ENCODE results near the gene ATL1.
"Not testable (repeated sequence)": the region's sequence is repeated elsewhere in the genome, so short reads cannot be mapped to it uniquely, and the experiment has no call there.

ATL1 gene

DNA sequence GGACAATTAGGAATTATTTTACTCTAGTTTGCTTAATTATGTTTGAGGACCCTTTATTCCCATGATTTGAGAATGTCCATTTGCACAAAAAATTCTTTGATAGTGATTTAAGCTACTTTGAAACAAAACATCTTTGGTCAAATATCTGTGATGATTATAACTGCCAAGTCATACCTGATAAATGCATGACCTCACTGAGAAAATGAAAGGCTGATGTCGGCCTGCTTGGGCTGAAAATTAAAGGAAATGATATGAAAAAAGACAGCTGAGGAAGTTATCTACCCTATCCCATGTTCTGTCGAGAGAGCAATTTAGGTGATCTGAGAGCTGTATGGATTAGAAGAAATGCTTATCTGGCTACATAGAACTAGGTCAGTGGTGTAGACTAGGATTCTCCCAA, 43.6 kb downstream of the ATL1 start:
- DNase-seq (ENCODE audit: low spot score), result no peak

DNA sequence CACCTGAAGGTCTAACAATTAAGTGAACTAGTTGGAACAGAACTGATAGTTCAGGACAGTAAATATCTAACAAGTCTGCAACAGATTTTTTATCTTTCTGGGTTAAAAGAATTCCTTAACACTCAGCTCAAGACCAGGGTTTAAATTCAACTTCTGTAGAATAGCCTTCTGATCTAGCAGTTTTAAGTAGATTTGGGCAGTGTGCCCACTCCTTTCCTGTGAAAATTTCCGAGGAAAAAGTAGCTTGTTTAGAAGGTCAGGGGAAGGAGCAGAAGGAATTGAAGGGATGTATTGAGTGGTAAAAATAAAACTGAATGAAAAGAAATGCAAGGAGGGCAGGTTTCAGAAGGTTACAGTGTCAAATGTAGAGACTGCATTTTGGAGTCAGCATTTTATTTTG, 45.8 kb downstream of the ATL1 start:
- DNase-seq (ENCODE audit: low spot score), result no peak

GRCh38 chr14:50606468-50606867, 46.5 kb downstream of the ATL1 start:
- DNase-seq (ENCODE audit: low spot score), result no peak

- DNase-seq (ENCODE audit: low spot score), result no peak
These were observed 47.2 kb downstream of the ATL1 start for GRCh38 chr14:50607181-50607580.

DNA sequence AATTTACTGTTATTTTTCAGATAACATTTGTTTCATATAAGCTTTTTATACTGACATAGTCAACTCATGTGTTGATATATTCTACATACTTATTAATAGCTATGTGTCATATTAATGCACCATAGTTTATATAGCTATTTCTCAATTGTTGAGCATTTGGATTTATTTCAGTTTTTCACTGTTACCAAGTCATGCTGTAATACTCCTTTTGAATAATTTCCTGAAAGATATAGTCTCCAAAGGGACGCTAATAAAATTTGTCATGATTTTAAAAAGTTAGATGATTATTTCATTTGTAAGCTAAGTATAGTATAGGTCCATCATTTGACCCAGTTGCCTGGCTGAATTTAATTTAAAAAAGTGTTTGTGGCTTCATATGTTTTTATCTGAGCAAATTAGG, 47.8 kb downstream of the ATL1 start:
- no peak for DNase-seq (ENCODE audit: low spot score)

GRCh38 chr14:50608302-50608851, 48.4 kb downstream of the ATL1 start:
- no peak for DNase-seq (ENCODE audit: low spot score)

DNA sequence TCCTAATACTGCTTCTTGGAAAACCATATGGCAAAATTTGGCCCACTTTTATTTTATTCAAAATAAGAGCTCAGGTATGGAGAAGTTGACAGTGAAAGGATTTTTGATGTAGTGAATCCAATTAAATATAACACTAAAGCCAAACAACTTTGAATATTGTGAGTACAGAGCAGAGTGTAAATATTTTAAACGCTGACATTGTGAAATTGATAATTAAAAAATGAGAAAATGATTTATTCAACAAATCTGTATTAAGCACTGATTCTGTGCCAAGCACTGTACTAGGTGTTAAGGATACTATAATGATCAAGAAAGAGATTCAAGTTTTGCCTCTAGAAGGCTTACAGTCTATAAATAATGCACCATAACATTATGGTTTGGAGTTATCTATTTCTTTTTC, 50.5 kb downstream of the ATL1 start:
- DNase-seq (ENCODE audit: low spot score), result no peak

GRCh38 chr14:50612806-50613205, 52.9 kb downstream of the ATL1 start:
- DNase-seq (ENCODE audit: low spot score), result no peak

- no peak for DNase-seq (ENCODE audit: low spot score)
These were observed 55.1 kb downstream of the ATL1 start for GRCh38 chr14:50615056-50615455.

- DNase-seq (ENCODE audit: low spot score), result no peak
These were observed 55.6 kb downstream of the ATL1 start for GRCh38 chr14:50615552-50615951.

- no peak for DNase-seq (ENCODE audit: low spot score)
These were observed 56.3 kb downstream of the ATL1 start for GRCh38 chr14:50616275-50616674.

DNA sequence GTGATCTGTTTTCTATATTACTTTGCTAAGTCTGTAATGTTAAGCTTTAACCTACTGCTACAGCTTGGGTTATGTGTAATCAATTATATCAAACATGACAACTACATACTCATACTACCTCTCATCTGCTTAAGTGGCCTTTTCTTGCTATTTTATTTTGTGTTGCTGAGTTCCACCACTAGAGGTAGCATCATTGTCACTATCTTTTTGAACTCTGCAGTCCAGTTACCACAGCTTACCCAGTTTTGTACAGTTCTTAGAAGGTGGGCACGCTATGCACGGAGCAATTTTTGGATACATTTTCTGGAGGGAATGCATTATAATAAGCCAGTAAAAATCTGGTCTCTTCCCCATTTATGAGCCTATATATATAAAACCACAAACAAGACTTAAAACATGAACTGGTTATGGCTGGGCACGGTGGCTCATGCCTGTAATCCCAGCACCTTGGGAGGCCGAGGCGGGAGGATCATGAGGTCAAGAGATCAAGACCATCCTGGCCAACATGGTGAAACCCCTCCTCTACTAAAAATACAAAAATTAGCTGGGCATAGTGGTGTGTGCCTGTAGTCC, 59.7 kb downstream of the ATL1 start:
- DNase-seq (ENCODE audit: low spot score), result no peak

DNA sequence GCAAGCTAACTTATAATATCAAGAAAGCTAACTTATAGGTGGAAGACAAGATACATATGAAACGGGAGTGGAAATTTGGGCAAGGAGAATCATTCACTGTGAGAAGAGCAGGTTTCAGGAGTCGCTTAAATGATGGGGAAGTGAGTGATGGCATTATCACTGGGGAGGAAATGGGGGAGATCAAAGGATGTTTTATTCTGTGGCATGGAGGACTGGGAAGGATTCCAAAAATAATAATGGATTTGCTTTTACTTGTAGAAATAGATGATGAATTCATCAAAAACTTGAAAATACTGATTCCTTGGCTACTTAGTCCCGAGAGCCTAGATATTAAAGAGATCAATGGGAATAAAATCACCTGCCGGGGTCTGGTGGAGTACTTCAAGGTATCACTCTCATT, 60.4 kb downstream of the ATL1 start:
- no peak for DNase-seq (ENCODE audit: low spot score)

- no peak for DNase-seq (ENCODE audit: low spot score)
These were observed 63.0 kb downstream of the ATL1 start for GRCh38 chr14:50622978-50623377.

DNA sequence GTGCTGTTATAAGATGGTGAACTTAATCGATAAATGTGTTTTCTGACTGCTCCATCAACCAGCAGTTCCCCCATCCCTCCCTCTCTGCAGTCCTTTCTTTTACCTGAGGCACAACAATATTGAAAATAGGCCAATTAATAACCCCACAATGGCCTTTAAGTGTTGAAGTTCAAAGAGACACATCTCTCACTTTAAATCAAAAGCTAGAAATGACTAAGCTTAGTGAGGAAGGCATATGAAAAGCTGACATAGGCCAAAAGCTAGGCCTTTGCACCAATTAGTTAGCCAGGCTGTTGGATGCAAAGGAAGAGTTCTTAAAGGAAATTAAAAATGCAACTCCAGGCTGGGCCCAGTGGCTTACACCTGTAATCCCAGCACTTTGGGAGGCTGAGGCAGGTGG, 64.5 kb downstream of the ATL1 start:
- no peak for DNase-seq (ENCODE audit: low spot score)

GRCh38 chr14:50624947-50625346, 65.0 kb downstream of the ATL1 start:
- not testable (repeated sequence) for DNase-seq (ENCODE audit: low spot score)

- no peak for DNase-seq (ENCODE audit: low spot score)
These were observed 71.5 kb downstream of the ATL1 start for GRCh38 chr14:50631408-50631821.

GRCh38 chr14:50633954-50634353, 74.0 kb downstream of the ATL1 start:
- no peak for DNase-seq (ENCODE audit: low spot score)

- DNase-seq (ENCODE audit: low spot score), result no peak
These were observed 75.2 kb downstream of the ATL1 start for GRCh38 chr14:50635141-50635540.

DNA sequence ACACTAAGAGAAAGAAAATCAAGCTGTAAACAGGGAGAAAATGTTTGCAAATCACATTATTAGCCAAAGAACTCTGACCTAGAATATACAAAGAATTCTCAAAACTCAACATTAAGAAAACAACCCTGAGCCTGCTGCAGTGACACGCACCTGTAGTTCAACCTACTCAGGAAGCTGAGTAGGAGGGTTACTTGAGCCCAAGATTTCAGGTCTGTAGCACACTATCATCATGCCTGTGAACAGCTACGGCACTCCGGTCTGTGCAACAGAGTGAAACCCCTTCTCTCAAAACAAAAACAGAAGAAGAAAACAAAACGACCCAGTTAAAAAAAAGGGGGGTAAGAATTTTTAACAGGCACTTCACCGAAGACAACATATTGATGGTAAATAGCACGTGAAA, 87.3 kb downstream of the ATL1 start:
- DNase-seq (ENCODE audit: low spot score), result no peak

- DNase-seq (ENCODE audit: low spot score), result no peak
These were observed 87.8 kb downstream of the ATL1 start for GRCh38 chr14:50647753-50648152.

- DNase-seq (ENCODE audit: low spot score), result no peak
These were observed 89.7 kb downstream of the ATL1 start for GRCh38 chr14:50649691-50650090.

DNA sequence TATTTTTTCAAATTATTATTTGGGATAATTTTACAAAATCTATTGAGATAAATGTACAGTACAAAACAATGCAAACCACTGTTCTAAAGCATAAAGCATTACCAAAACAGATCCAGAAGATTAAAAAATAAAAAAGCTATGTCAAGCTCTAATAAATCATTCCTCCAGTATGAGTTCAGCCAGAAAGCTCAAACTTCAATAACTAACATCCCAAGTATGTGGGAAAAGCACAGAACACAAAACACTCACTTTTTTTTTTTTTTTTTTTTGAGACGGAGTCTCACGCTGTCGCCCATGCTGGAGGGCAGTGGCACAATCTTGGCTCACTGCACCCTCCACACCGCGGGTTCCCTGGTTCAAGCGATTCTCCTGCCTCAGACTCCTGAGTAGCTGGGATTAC, 96.8 kb downstream of the ATL1 start:
- no peak for DNase-seq (ENCODE audit: low spot score)

GRCh38 chr14:50657753-50658152, 97.8 kb downstream of the ATL1 start:
- no peak for DNase-seq (ENCODE audit: low spot score)

DNA sequence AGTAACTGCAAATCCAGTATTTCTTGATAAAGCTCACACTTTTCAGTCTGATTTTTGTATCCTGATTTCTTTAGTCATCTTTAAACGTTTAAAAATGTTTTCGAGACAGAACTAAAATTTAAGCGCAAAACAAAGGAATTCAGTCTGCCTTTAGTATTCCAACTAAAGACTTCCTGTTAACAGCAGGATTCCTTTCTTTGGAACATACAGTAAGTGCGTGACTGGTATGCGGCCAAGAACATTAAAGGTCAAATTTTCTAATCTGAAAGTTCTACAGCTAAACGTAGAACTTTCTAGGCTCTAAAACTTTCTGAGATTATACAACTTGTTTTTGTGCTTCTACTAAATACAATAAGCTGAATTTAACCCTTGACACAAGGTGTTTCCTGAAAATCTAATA, 98.3 kb downstream of the ATL1 start:
- no peak for DNase-seq (ENCODE audit: low spot score)
